Thoracic aorta (tissue), 2 donors: ENCODE measurements around the gene UNC5CL. TPM values are rescaled to one million over a fixed set of nuclear protein-coding genes. Genes with fewer than 3 reads are reported as not detected.

ENCODE experiments used
- ATAC-seq: fragments of 150-250 bp; one replicate; pipeline ENCODE4 v1.8.0; 2017; ENCODE audit warnings: low read depth; ENCODE audit not compliant: insufficient number of reproducible peaks, low FRiP score
- DNase-seq: peaks from one replicate; pipeline ENCODE4 v3.0.0-alpha.2; 2020; ENCODE audit warnings: low spot score
- H3K27ac ChIP-seq, 2 donors: fragments of 200-600 bp; sonication (generic); 1 replicate in 1 of 2; 2 replicates in 1 of 2; pipeline ENCODE4 v1.5.1; 2016; ENCODE audit warnings: mild to moderate bottlenecking in 2 of 2, moderate library complexity in 2 of 2
- H3K27me3 ChIP-seq: fragments of 200-600 bp; sonication (generic); replicated peaks from 2 replicates; pipeline ENCODE4 v1.6.0; 2016; ENCODE audit warnings: mild to moderate bottlenecking; ENCODE audit not compliant: insufficient read depth
- H3K36me3 ChIP-seq: fragments of 200-600 bp; sonication (generic); one replicate; pipeline ENCODE4 v1.5.1; 2016
- H3K4me1 ChIP-seq, 2 donors: fragments of 200-600 bp; sonication (generic); 1 replicate in 1 of 2; 2 replicates in 1 of 2; pipeline versions ENCODE4 v1.5.1 to v1.6.0; 2016; ENCODE audit warnings: low read depth in 2 of 2, mild to moderate bottlenecking in 1 of 2; ENCODE audit not compliant: control insufficient read depth in 1 of 2
- H3K4me3 ChIP-seq: fragments of 200-600 bp; sonication (generic); 2 replicates; pipeline ENCODE4 v1.5.1; 2016; ENCODE audit warnings: mild to moderate bottlenecking
- H3K9me3 ChIP-seq: fragments of 200-600 bp; sonication (generic); 2 replicates; pipeline ENCODE4 v1.5.1; 2016
- total RNA-seq, 2 donors: library from RNA; depleted of rRNA; stranded (reverse); fragments of >200 nt; gene quantifications; one replicate each; pipeline versions ENCODE4 v1.1.0 to v1.2.3, GENCODE V29; 2016
- TF ChIP-seq, protein P1 (sequence below): fragments of 200-600 bp; sonication (generic); IDR thresholded peaks from one replicate; pipeline ENCODE4 v1.5.1; 2019; ENCODE audit warnings: antibody characterized with exemption

The UNC5CL gene
- total RNA-seq, 2 donors from 2014 or later = 2.2 to 7.9 TPM

DNA sequence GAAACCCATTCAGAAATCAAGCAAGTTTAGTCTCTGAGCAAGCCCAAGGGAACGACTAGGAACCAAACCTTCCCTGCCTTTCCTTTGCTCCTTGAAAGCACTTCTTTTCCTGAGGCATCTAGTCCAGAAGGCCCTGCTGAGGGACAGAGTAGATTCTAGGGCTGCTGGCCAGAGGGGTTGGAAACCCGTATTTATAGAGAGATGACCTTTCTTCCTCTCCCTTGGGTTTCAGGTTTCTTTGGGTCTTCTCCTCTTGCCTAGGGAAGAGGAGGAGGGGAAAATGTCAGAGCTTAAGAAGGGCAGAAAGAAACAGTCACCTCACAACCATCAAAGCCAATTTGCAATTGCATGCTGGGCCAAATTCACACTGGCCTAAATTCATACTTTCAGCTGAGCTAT lies 19.8 kb upstream of the UNC5CL start:
- Histone ChIP-seq H3K4me3 (no peak overlapping the region), H3K36me3 (peaks cover 3% of the 10 kb centered on the region), H3K9me3 (no peaks in the 10 kb centered on the region), H3K27me3 (no peaks in the 10 kb centered on the region), H3K27ac (no peak overlapping the region), H3K4me1 (no peaks in the 10 kb centered on the region)
- TF ChIP-seq, protein P1, sequence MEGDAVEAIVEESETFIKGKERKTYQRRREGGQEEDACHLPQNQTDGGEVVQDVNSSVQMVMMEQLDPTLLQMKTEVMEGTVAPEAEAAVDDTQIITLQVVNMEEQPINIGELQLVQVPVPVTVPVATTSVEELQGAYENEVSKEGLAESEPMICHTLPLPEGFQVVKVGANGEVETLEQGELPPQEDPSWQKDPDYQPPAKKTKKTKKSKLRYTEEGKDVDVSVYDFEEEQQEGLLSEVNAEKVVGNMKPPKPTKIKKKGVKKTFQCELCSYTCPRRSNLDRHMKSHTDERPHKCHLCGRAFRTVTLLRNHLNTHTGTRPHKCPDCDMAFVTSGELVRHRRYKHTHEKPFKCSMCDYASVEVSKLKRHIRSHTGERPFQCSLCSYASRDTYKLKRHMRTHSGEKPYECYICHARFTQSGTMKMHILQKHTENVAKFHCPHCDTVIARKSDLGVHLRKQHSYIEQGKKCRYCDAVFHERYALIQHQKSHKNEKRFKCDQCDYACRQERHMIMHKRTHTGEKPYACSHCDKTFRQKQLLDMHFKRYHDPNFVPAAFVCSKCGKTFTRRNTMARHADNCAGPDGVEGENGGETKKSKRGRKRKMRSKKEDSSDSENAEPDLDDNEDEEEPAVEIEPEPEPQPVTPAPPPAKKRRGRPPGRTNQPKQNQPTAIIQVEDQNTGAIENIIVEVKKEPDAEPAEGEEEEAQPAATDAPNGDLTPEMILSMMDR = no peak
- no peak for ATAC-seq
- DNase-seq = no peak

DNA sequence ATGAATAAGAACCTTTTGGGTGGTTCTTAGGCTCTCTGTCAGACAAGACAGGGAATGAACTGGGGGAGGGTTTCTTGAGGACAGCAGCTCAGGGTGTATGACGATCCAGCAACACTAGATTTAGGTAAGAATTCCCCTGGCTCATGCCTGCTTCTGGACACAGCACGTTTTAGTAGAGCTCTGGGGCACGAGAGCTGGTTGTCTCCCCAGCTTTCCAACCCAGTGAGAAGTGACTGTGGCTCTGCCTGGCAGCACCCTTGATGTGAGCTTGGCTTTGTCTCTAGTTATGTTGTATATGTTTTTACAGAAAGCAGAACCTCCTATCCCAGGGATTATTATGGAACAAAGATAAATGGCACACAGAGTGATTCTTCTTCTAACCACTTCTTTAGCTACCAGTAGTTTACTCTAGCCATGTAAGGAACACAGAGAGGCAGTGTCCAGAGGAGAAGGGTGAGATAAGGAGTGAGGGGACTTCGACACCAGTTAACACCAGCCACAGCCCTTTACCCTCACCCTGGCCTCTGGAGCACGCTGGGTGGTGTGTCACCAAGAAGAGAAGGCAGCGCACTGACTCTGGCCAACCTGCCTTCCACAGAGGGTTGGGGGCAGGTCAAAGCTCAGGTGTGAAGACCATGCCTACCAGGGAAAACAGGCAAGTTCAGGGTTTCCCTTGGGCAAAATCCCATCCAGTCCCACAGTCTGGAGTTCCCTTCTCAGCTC lies 17.9 kb upstream of the UNC5CL start:
- ATAC-seq = no peak
- H3K4me1 ChIP-seq = peaks cover 0 to 5% of the 10 kb centered on the region in 2 donors
- TF ChIP-seq, protein P1 = no peak

DNA sequence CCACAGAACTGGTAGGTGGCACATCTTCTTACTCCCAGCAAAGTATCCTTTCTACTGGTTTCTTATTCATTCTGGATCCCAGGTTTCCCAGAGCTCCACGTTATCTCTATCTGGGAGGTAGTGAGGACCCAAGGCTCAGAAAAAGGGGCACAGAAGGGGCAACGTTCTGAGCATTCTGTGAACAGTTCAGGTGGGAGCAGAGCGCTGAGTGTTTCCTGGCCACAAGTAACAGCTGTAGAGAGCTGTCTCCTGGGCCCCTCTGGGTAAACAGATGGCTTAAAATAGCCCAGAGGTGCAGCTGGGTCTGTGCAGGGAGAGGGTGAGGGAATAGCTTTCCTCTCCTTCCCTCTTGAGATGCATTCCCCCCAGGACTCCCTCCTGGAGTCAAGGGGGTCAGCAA lies 16.1 kb upstream of the UNC5CL start:
- no peaks in the 10 kb centered on the region for H3K36me3 ChIP-seq
- H3K27me3 ChIP-seq = no peaks in the 10 kb centered on the region
- H3K27ac ChIP-seq = no peak overlapping the region
- no peak overlapping the region for H3K4me3 ChIP-seq
- DNase-seq (no peak), ATAC-seq (no peak)
- no peaks in the 10 kb centered on the region for H3K9me3 ChIP-seq
- TF ChIP-seq, protein P1 = no peak
- H3K4me1 ChIP-seq = peaks cover 0 to 5% of the 10 kb centered on the region in 2 donors

More for the DNA sequence above, 17.9 kb upstream of the UNC5CL start:
- no peaks in the 10 kb centered on the region for H3K27me3 ChIP-seq
- H3K9me3 ChIP-seq = no peaks in the 10 kb centered on the region
- DNase-seq = no peak
- H3K36me3 ChIP-seq = peaks cover 3% of the 10 kb centered on the region
- H3K4me3 ChIP-seq = no peak overlapping the region
- H3K27ac ChIP-seq = no peak overlapping the region

DNA sequence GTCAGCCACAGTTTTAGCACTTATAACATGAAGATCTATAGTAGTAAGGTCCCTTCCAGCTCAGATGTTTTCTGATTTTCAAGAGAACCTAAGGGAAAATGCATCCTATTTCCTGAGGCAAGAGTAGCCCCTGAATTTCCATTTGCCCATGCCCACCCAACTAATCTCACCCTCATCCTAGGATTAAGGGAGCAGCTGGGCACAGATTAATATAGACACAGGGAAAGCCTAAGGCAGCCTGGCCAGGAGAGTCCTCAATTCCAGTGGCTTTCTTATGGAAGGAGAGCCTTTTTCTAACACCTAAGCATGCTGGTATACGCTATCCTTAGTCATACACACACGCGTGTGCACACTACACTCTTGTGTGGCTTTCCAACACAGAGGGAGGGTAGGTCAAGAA lies 15.5 kb upstream of the UNC5CL start:
- peaks cover 0 to 5% of the 10 kb centered on the region in 2 donors for H3K4me1 ChIP-seq
- H3K9me3 ChIP-seq = no peaks in the 10 kb centered on the region

DNA sequence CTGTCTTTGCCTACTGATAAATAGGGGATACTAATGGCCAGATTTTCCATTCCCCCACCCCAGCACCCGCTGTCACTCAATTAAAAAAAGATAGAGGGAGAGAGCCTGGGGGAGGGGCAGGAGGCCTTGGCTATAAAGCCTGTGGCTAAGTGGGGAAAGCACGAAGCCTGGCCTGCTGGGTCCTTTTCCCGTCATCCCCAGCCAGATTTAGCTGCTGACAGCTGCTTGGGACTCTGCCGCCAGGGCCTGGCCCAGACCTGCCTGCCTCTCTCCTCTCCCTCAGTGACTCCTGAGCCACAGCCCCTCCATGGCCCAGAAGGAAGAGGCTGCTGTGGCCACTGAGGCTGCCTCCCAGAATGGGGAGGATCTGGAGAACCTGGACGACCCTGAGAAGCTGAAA lies 14.0 kb upstream of the UNC5CL start, which contains the start of gene APOBEC2:
APOBEC2 (plus strand) TSS at position 162 of the 400 bp plus-strand sequence; CDS start at position 308, 146 bp downstream.
- H3K9me3 ChIP-seq = no peaks in the 10 kb centered on the region
- DNase-seq = no peak
- TF ChIP-seq, protein P1 = no peak
- H3K36me3 ChIP-seq = no peaks in the 10 kb centered on the region
- no peaks in the 10 kb centered on the region for H3K27me3 ChIP-seq
- no peak within 1 kb of the TSS for H3K27ac ChIP-seq
- ATAC-seq = no peak
- H3K4me1 ChIP-seq = peaks cover 0 to 5% of the 10 kb centered on the region in 2 donors
- H3K4me3 ChIP-seq = no peak within 1 kb of the TSS

More for the DNA sequence above, 15.5 kb upstream of the UNC5CL start:
- TF ChIP-seq, protein P1 = no peak
- Histone ChIP-seq H3K4me3 (no peak overlapping the region), H3K27me3 (no peaks in the 10 kb centered on the region), H3K27ac (no peak overlapping the region), H3K36me3 (no peaks in the 10 kb centered on the region)
- ATAC-seq (no peak), DNase-seq (no peak)
